Coronary artery (tissue), 2 donors: ENCODE data around the gene RAD51B.

Source experiments
- DNase-seq: peaks from one replicate; pipeline ENCODE4 v3.0.0-alpha.2; 2017; ENCODE audit warnings: low spot score
- H3K27ac ChIP-seq, 2 donors: fragments of 200-600 bp; sonication (generic); one replicate each; pipeline ENCODE4 v1.5.1; 2016 to 2019
- H3K4me3 ChIP-seq: fragments of 200-600 bp; sonication (generic); 2 replicates; pipeline ENCODE4 v1.5.1; 2016; ENCODE audit warnings: mild to moderate bottlenecking, moderate library complexity
- TF ChIP-seq, protein P1 (sequence below): fragments of 200-600 bp; sonication (generic); IDR thresholded peaks from one replicate; pipeline ENCODE4 v1.5.1; 2019; ENCODE audit warnings: antibody characterized with exemption

Gene RAD51B

DNA sequence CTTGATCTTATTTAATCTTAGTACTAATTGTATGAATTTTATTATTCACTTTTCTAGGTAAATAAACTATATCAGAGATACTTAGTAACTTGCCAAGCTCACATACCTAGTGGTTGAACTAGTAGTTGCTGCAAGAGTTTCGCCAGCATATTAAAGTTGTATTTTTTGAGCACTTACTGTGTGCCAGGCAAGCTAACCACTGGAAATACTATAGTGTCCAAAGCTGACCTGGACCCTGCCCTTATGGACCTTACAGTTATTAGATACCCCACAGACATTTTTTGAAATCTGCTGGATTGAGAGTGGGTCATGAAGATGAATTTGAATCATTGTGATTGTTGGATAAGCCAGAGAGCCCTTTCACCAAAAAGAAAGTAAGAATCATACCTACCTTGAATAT is 125.0 kb downstream of the RAD51B start:
- DNase-seq: no peak
- TF ChIP-seq, protein P1, sequence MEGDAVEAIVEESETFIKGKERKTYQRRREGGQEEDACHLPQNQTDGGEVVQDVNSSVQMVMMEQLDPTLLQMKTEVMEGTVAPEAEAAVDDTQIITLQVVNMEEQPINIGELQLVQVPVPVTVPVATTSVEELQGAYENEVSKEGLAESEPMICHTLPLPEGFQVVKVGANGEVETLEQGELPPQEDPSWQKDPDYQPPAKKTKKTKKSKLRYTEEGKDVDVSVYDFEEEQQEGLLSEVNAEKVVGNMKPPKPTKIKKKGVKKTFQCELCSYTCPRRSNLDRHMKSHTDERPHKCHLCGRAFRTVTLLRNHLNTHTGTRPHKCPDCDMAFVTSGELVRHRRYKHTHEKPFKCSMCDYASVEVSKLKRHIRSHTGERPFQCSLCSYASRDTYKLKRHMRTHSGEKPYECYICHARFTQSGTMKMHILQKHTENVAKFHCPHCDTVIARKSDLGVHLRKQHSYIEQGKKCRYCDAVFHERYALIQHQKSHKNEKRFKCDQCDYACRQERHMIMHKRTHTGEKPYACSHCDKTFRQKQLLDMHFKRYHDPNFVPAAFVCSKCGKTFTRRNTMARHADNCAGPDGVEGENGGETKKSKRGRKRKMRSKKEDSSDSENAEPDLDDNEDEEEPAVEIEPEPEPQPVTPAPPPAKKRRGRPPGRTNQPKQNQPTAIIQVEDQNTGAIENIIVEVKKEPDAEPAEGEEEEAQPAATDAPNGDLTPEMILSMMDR: no peak
- Histone ChIP-seq H3K4me3 (no peak overlapping the region), H3K27ac (peak overlapping the region; percentile 62 to 73)

DNA sequence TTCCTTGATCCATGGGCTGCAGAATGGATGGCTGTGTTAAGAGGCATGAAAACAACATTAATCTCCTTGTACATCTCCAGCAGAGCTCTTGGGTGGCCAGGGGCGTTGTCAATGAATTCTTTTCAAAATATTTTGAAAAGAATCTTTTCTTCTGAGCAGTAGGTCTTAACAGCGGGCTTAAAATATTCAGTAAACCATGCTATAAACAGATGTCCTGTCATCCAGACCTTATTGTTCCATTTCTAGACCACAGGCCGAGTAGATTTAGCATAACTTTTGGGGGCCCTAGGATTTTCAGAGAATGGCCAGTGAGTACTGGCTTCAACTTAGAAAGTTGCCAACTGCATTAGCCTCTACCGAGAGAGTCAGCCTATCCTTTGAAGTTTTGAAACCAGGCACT is 130.2 kb downstream of the RAD51B start:
- H3K27ac ChIP-seq: no peak overlapping the region
- H3K4me3 ChIP-seq: no peak overlapping the region
- no peak for DNase-seq
- TF ChIP-seq, protein P1: no peak

- no peak for DNase-seq
- no peak overlapping the region for H3K27ac ChIP-seq
- TF ChIP-seq, protein P1: no peak
- no peak overlapping the region for H3K4me3 ChIP-seq
These were observed 130.8 kb downstream of the RAD51B start for GRCh38 chr14:67950386-67950785.

DNA sequence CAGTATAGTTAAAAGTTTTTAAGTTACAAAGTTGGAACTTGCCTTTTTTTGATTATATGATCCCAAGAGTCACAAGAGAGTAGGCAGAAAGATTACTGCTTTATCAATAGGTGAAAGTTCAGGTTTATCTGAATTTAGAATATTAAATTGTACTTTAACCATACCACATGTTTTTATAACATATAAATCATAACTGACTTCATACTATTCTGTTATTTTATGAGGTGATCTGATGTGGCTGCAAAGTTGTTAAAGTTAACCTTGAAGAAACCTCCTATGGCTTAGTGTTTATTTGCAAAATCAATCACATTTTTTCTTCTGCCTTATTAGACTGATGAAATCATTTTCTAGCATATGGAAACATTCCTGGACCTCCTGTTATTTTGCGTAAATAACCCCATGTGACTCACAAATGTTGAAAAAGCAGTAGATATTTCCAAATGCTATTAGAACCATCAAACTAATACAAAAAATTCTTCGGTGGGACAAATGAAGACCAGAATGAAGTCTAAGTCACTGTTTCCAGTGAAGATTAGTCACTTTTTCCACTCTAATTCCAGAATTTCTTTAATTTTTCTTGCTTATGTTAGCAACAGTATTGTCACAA is 132.1 kb downstream of the RAD51B start:
- TF ChIP-seq, protein P1: no peak
- DNase-seq: no peak
- H3K4me3 ChIP-seq: no peak overlapping the region
- H3K27ac ChIP-seq: no peak overlapping the region

DNA sequence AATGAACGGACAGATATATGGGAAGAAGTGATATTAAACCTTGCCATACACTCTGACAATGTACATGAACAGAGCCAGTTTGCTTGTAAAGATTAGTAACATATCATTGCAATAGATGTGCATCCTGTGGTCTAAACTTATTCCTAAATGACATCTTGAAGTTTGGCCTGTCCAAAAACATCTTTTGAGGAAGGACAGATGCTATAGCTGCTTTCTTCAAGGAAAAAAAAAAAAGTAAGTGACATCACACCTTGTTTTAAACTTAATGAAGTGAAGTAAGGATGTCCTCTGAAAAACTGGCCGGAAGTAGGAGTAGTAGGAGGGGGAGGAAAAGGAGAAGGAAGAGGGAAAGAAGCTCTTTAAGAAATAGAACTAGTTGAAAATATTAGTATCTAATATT is 132.8 kb downstream of the RAD51B start:
- TF ChIP-seq, protein P1: no peak
- no peak for DNase-seq
- no peak overlapping the region for H3K4me3 ChIP-seq
- H3K27ac ChIP-seq: no peak overlapping the region

DNA sequence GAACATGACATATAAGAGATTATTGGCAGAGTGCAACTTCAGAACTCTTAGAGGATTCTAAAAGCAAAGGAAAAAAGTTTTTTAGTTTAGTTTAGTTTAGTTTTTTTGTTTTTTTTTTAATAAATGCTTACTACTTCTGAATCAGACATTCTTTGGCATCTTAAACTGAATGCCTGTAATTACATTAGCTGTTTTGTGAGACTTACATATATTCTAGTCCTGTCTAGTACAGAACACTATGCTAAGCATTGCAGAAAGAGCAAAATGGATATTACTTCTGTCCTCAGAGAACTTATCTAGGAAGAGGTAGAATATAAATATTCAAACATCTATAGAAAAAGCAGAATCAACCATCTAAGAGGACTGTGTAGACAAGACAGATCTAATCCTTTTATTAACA is 133.2 kb downstream of the RAD51B start:
- H3K4me3 ChIP-seq: no peak overlapping the region
- TF ChIP-seq, protein P1: no peak
- DNase-seq: no peak
- H3K27ac ChIP-seq: no peak overlapping the region

- TF ChIP-seq, protein P1: no peak
- H3K4me3 ChIP-seq: no peak overlapping the region
These were observed 135.7 kb downstream of the RAD51B start for GRCh38 chr14:67955261-67955660.

More at GRCh38 chr14:67955261-67955660, 135.7 kb downstream of the RAD51B start:
- no peak overlapping the region for H3K27ac ChIP-seq
- no peak for DNase-seq
